ENCODE results near the gene EPHB1.

DNA sequence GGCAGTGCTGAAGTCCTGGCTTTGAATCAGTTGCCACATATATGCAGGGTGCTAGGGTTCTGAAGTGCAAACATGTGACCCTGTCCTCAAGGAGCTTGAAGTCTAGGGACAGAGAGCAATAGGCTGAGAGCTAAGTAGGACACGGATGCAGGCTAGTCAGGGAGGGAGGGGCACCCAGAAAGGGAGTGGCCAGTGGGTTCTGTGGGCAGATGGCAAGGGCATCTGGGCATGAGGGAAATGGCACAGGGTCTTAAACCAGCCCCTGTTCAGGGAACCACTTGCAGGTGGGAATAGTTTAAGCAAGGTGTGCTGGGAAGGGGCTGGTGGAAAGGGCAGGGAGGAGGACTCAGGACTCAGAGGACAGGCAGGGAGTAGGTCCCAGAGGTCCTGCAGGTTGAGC, 46.4 kb upstream of the EPHB1 start:
- TF ChIP-seq EZH2 (IDR thresholded peaks at IDR 0.05) (no peak), POLR2AphosphoS5 (IDR thresholded peaks at IDR 0.05; ENCODE audit: borderline replicate concordance, low read depth, low read length) (no peak)
